ENCODE measurements around the gene MATK. TPM values are rescaled to one million over a fixed set of nuclear protein-coding genes. Genes with fewer than 3 reads are reported as not detected.
"Not testable (repeated sequence)": the region's sequence is repeated elsewhere in the genome, so short reads cannot be mapped to it uniquely, and the experiment has no call there.

Gene MATK
- total RNA-seq, 1 donor from 2014 or later = 1.8 TPM

- no peak for TF ChIP-seq CTCF (IDR thresholded peaks at IDR 0.05; ENCODE audit: unreplicated experiment)
Measured at GRCh38 chr19:3759482-3760254, 26.5 kb downstream of the MATK start.

GRCh38 chr19:3758297-3758696, 27.9 kb downstream of the MATK start:
- not testable (repeated sequence) for H3K9me3 Mint-ChIP-seq (ENCODE audit: low read depth); H3K4me1 Mint-ChIP-seq (ENCODE audit: low read depth); DNase-seq (ENCODE audit: low spot score, unreplicated experiment); H3K27ac Mint-ChIP-seq; H3K4me3 Mint-ChIP-seq (ENCODE audit: low read depth); H3K36me3 Mint-ChIP-seq (ENCODE audit: insufficient read depth); H3K27me3 Mint-ChIP-seq

More at GRCh38 chr19:3759482-3760254, 26.5 kb downstream of the MATK start:
- Mint-ChIP-seq H3K36me3 (ENCODE audit: insufficient read depth) (peaks cover 3% of the 10 kb centered on the region), H3K27me3 (no peaks in the 10 kb centered on the region), H3K4me1 (ENCODE audit: low read depth) (peaks cover 7% of the 10 kb centered on the region), H3K4me3 (ENCODE audit: low read depth) (peak overlapping the region; percentile 45), H3K27ac (no peak overlapping the region), H3K9me3 (ENCODE audit: low read depth) (no peaks in the 10 kb centered on the region)
- no peak for DNase-seq (ENCODE audit: low spot score, unreplicated experiment)

GRCh38 chr19:3757705-3758104, 28.5 kb downstream of the MATK start:
- not testable (repeated sequence) for H3K36me3 Mint-ChIP-seq (ENCODE audit: insufficient read depth); H3K27me3 Mint-ChIP-seq; H3K4me1 Mint-ChIP-seq (ENCODE audit: low read depth); H3K27ac Mint-ChIP-seq; H3K4me3 Mint-ChIP-seq (ENCODE audit: low read depth); DNase-seq (ENCODE audit: low spot score, unreplicated experiment); H3K9me3 Mint-ChIP-seq (ENCODE audit: low read depth)

- DNase-seq (ENCODE audit: low spot score, unreplicated experiment) = no peak
- Mint-ChIP-seq H3K27ac (no peak overlapping the region), H3K4me3 (ENCODE audit: low read depth) (no peak overlapping the region), H3K9me3 (ENCODE audit: low read depth) (no peaks in the 10 kb centered on the region), H3K36me3 (ENCODE audit: insufficient read depth) (peaks cover 13% of the 10 kb centered on the region), H3K4me1 (ENCODE audit: low read depth) (no peaks in the 10 kb centered on the region), H3K27me3 (no peaks in the 10 kb centered on the region)
- no peak for TF ChIP-seq CTCF (IDR thresholded peaks at IDR 0.05; ENCODE audit: unreplicated experiment)
Measured at GRCh38 chr19:3753631-3754410, 32.4 kb downstream of the MATK start.

- Mint-ChIP-seq H3K9me3 (ENCODE audit: low read depth) (no peaks in the 10 kb centered on the region), H3K27ac (no peak overlapping the region), H3K36me3 (ENCODE audit: insufficient read depth) (peaks cover 13% of the 10 kb centered on the region), H3K27me3 (no peaks in the 10 kb centered on the region), H3K4me3 (ENCODE audit: low read depth) (no peak overlapping the region), H3K4me1 (ENCODE audit: low read depth) (no peaks in the 10 kb centered on the region)
- no peak for DNase-seq (ENCODE audit: low spot score, unreplicated experiment)
- no peak for TF ChIP-seq CTCF (IDR thresholded peaks at IDR 0.05; ENCODE audit: unreplicated experiment)
Measured at GRCh38 chr19:3752492-3752891, 33.7 kb downstream of the MATK start.

GRCh38 chr19:3751236-3751635, 34.9 kb downstream of the MATK start:
- Mint-ChIP-seq H3K27me3 (no peaks in the 10 kb centered on the region), H3K9me3 (ENCODE audit: low read depth) (no peaks in the 10 kb centered on the region), H3K27ac (no peak overlapping the region), H3K4me3 (ENCODE audit: low read depth) (no peak overlapping the region), H3K36me3 (ENCODE audit: insufficient read depth) (peaks cover 13% of the 10 kb centered on the region), H3K4me1 (ENCODE audit: low read depth) (no peaks in the 10 kb centered on the region)
- TF ChIP-seq CTCF (IDR thresholded peaks at IDR 0.05; ENCODE audit: unreplicated experiment) = no peak
- DNase-seq (ENCODE audit: low spot score, unreplicated experiment) = no peak
